Liver (tissue), 9 donors: ENCODE data around the gene ST3GAL3. TPM values are rescaled to one million over a fixed set of nuclear protein-coding genes. Genes with fewer than 3 reads are reported as not detected.

ENCODE experiments used
- DNase-seq: peaks from one replicate; pipeline ENCODE4 v3.0.0-alpha.2; 2017; ENCODE audit warnings: low spot score
- H3K27ac ChIP-seq, 2 donors: one replicate each; pipeline ENCODE4 v1.7.0; 2013; ENCODE audit warnings: inconsistent platforms in 2 of 2, low read length in 2 of 2, control low read depth in 1 of 2, low read depth in 1 of 2, mild to moderate bottlenecking in 1 of 2
- H3K27me3 ChIP-seq, 4 donors: one replicate each; pipeline versions ENCODE4 v1.6.1 to v1.7.0; 2013; ENCODE audit warnings: low read length in 3 of 4, inconsistent platforms in 1 of 4, mild to moderate bottlenecking in 1 of 4, moderate library complexity in 1 of 4; ENCODE audit not compliant: control insufficient read depth in 4 of 4, insufficient read depth in 4 of 4
- H3K36me3 ChIP-seq, 4 donors: one replicate each; pipeline versions ENCODE4 v1.6.1 to v1.7.0; 2013; ENCODE audit warnings: low read length in 3 of 4, mild to moderate bottlenecking in 3 of 4, low read depth in 1 of 4, moderate library complexity in 1 of 4; ENCODE audit not compliant: control insufficient read depth in 4 of 4, insufficient read depth in 3 of 4
- H3K4me1 ChIP-seq, 4 donors: one replicate each; pipeline versions ENCODE4 v1.6.1 to v1.7.0; 2013; ENCODE audit warnings: low read length in 3 of 4, mild to moderate bottlenecking in 3 of 4, moderate library complexity in 1 of 4; ENCODE audit not compliant: control insufficient read depth in 4 of 4, insufficient read depth in 4 of 4
- H3K4me3 ChIP-seq, 3 donors: one replicate each; pipeline versions ENCODE4 v1.6.1 to v1.7.0; 2013; ENCODE audit warnings: low read length in 3 of 3, control low read depth in 1 of 3, low read depth in 1 of 3, mild to moderate bottlenecking in 1 of 3
- H3K9ac ChIP-seq, 2 donors: one replicate each; pipeline ENCODE4 v1.7.0; 2013; ENCODE audit warnings: low read length in 2 of 2, mild to moderate bottlenecking in 2 of 2, moderate library complexity in 2 of 2, control low read depth in 1 of 2, low read depth in 1 of 2
- H3K9me3 ChIP-seq, 4 donors: one replicate each; pipeline versions ENCODE4 v1.6.1 to v1.7.0; 2013; ENCODE audit warnings: low read length in 3 of 4; ENCODE audit not compliant: control insufficient read depth in 4 of 4
- ATF3 ChIP-seq: IDR thresholded peaks from 2 replicates; pipeline ENCODE4 v1.6.1; 2016; ENCODE audit warnings: antibody characterized with exemption
- CTCF ChIP-seq: fragments of 150-350 bp; IDR thresholded peaks from 2 replicates; pipeline ENCODE4 v1.5.1; 2017; ENCODE audit warnings: improper control_type of control experiment, low read depth, low read length; ENCODE audit not compliant: missing input control
- EGR1 ChIP-seq, 2 donors: IDR thresholded peaks; 2 replicates each; pipeline ENCODE4 v1.6.1; 2016 to 2018; ENCODE audit warnings: antibody characterized with exemption in 2 of 2, low read depth in 2 of 2
- FOXA1 ChIP-seq: IDR thresholded peaks from 2 replicates; pipeline ENCODE4 v1.6.1; 2016; ENCODE audit warnings: antibody characterized with exemption
- FOXA2 ChIP-seq: IDR thresholded peaks from 2 replicates; pipeline ENCODE4 v1.6.1; 2016; ENCODE audit warnings: antibody characterized with exemption
- HNF4A ChIP-seq, 2 donors: conservative IDR thresholded peaks; 2 replicates each; pipeline ENCODE4 v1.6.1; 2016; ENCODE audit warnings: antibody characterized with exemption in 2 of 2, mild to moderate bottlenecking in 2 of 2
- HNF4G ChIP-seq: IDR thresholded peaks from 2 replicates; pipeline ENCODE4 v1.6.1; 2016; ENCODE audit warnings: antibody characterized with exemption
- JUND ChIP-seq, 2 donors: IDR thresholded peaks; 2 replicates each; pipeline ENCODE4 v1.6.1; 2016; ENCODE audit warnings: antibody characterized with exemption in 2 of 2
- MAX ChIP-seq: IDR thresholded peaks from 2 replicates; pipeline ENCODE4 v1.6.1; 2016; ENCODE audit warnings: antibody characterized with exemption
- NR2F2 ChIP-seq: IDR thresholded peaks from 2 replicates; pipeline ENCODE4 v1.6.1; 2016; ENCODE audit warnings: antibody characterized with exemption
- RAD21 ChIP-seq, 2 donors: IDR thresholded peaks; 2 replicates each; pipeline ENCODE4 v1.6.1; 2016; ENCODE audit warnings: antibody characterized with exemption in 2 of 2, mild to moderate bottlenecking in 2 of 2
- REST ChIP-seq: IDR thresholded peaks from 2 replicates; pipeline ENCODE4 v1.6.1; 2016; ENCODE audit warnings: antibody characterized with exemption, mild to moderate bottlenecking
- RXRA ChIP-seq, 2 donors: IDR thresholded peaks; 2 replicates each; pipeline ENCODE4 v1.6.1; 2017 to 2018; ENCODE audit warnings: antibody characterized with exemption in 2 of 2, mild to moderate bottlenecking in 1 of 2
- TAF1 ChIP-seq: conservative IDR thresholded peaks from 2 replicates; pipeline ENCODE4 v1.6.1; 2016; ENCODE audit warnings: antibody characterized with exemption, mild to moderate bottlenecking
- YY1 ChIP-seq: IDR thresholded peaks from 2 replicates; pipeline ENCODE4 v1.6.1; 2016; ENCODE audit warnings: antibody characterized with exemption, mild to moderate bottlenecking
- ZBTB33 ChIP-seq: IDR thresholded peaks from 2 replicates; pipeline ENCODE4 v1.6.1; 2016; ENCODE audit warnings: antibody characterized with exemption
- WGBS: extraction: QIAGEN DNeasy Blood & Tissue Kit; methylation state at CpG from one replicate; pipeline ENCODE4 v1.1.7; 2013; 5-methylcytosine and 5-hydroxymethylcytosine counted together
- polyA plus RNA-seq, 2 donors: library from polyadenylated mRNA; stranded (reverse) in 1 of 2; unstranded in 1 of 2; fragments of 200-250 nt in 1 of 2; fragments of >200 nt in 1 of 2; fragmentation: Nextera tagmentation in 1 of 2; extraction: Ambion mirVana in 1 of 2; gene quantifications; one replicate each; pipeline versions ENCODE4 v1.2.1 to v1.2.3, GENCODE V29; 2013 to 2015
- total RNA-seq, 2 donors: library from RNA; depleted of rRNA; stranded (reverse); fragments of >200 nt; gene quantifications; one replicate each; pipeline ENCODE4 v1.2.3, GENCODE V29; 2014
- donor health status: healthy.
- donor health status: healthy.
- donor health status: healthy.
- donor health status: healthy.
- donor health status: healthy.

ST3GAL3 gene
- total and polyA plus RNA-seq, 4 donors = 4.9 to 11.4 (median 8.1) TPM

- WGBS = 89% methylated on average over 7 of the region's 7 CpGs
- TF ChIP-seq RAD21 (IDR thresholded peaks at IDR 0.05) (no peak), FOXA2 (no peak), HNF4A (conservative IDR thresholded peaks at IDR 0.05) (no peak), RXRA (IDR thresholded peaks at IDR 0.05) (no peak), TAF1 (no peak), ATF3 (no peak), YY1 (no peak)
- no peak for DNase-seq
These were observed 212.6 kb downstream of the ST3GAL3 start for GRCh38 chr1:43919906-43920305.

GRCh38 chr1:43921022-43921421, 213.7 kb downstream of the ST3GAL3 start:
- TF ChIP-seq HNF4G = no peak
- no peak for TF ChIP-seq EGR1 (IDR thresholded peaks at IDR 0.05; ENCODE audit: low read depth in 2 of 2)
- no peak for TF ChIP-seq FOXA1
- no peak for TF ChIP-seq HNF4A (conservative IDR thresholded peaks at IDR 0.05)
- TF ChIP-seq MAX = no peak
- no peak for TF ChIP-seq YY1
- no peak for TF ChIP-seq NR2F2
- no peak for TF ChIP-seq CTCF
- TF ChIP-seq JUND (IDR thresholded peaks at IDR 0.05) = no peak
- no peak for TF ChIP-seq ZBTB33
- no peak for TF ChIP-seq REST
- TF ChIP-seq RXRA (IDR thresholded peaks at IDR 0.05) = no peak
- no peak for TF ChIP-seq TAF1
- TF ChIP-seq RAD21 (IDR thresholded peaks at IDR 0.05) = no peak
- H3K27ac ChIP-seq = no peak overlapping the region
- no peaks in the 10 kb centered on the region for H3K9me3 ChIP-seq
- H3K9ac ChIP-seq = no peak overlapping the region
- H3K36me3 ChIP-seq = peaks cover 0 to 3% (median 1%) of the 10 kb centered on the region in 4 donors
- 96% methylated on average over 6 of the region's 6 CpGs for WGBS
- H3K4me3 ChIP-seq = no peak overlapping the region
- H3K27me3 ChIP-seq = no peaks in the 10 kb centered on the region
- no peaks in the 10 kb centered on the region for H3K4me1 ChIP-seq
- DNase-seq = no peak

More at GRCh38 chr1:43919906-43920305, 212.6 kb downstream of the ST3GAL3 start:
- no peak overlapping the region for H3K27ac ChIP-seq
- H3K4me3 ChIP-seq = no peak overlapping the region
- H3K36me3 ChIP-seq = peaks cover 0 to 3% (median 0%) of the 10 kb centered on the region in 4 donors
- no peaks in the 10 kb centered on the region for H3K9me3 ChIP-seq
- H3K4me1 ChIP-seq = no peaks in the 10 kb centered on the region
- no peaks in the 10 kb centered on the region for H3K27me3 ChIP-seq
- no peak overlapping the region for H3K9ac ChIP-seq
